Neural progenitor cell (in vitro differentiated cells): ENCODE data around the gene MACROD1. TPM values are rescaled to one million over a fixed set of nuclear protein-coding genes. Genes with fewer than 3 reads are reported as not detected.

Experiments used
- DNase-seq: peaks from one replicate; pipeline ENCODE4 v3.0.0-alpha.2; 2016; ENCODE audit warnings: low spot score
- H2AFZ ChIP-seq: fragments of 200-600 bp; sonication (generic); replicated peaks from 2 replicates; pipeline ENCODE4 v1.6.1; 2016; ENCODE audit warnings: antibody characterized with exemption
- H3F3A ChIP-seq: fragments of 200-600 bp; sonication (generic); 2 replicates; pipeline ENCODE4 v1.6.1; 2016; ENCODE audit warnings: antibody characterized with exemption, low read depth
- H3K27ac ChIP-seq: fragments of 200-600 bp; sonication (generic); 2 replicates; pipeline ENCODE4 v1.5.1; 2016; ENCODE audit warnings: mild to moderate bottlenecking
- H3K27me3 ChIP-seq: fragments of 200-600 bp; sonication (generic); 2 replicates; pipeline ENCODE4 v1.6.1; 2016; ENCODE audit warnings: mild to moderate bottlenecking, moderate library complexity
- H3K36me3 ChIP-seq: fragments of 200-600 bp; sonication (generic); 2 replicates; pipeline ENCODE4 v1.5.1; 2016
- H3K4me1 ChIP-seq: fragments of 200-600 bp; sonication (generic); 2 replicates; pipeline ENCODE4 v1.6.1; 2016; ENCODE audit warnings: mixed run types
- H3K4me2 ChIP-seq: fragments of 200-600 bp; sonication (generic); 2 replicates; pipeline ENCODE4 v1.6.1; 2016
- H3K4me3 ChIP-seq: fragments of 200-600 bp; sonication (generic); 2 replicates; pipeline ENCODE4 v1.5.1; 2016
- H3K79me2 ChIP-seq: fragments of 200-600 bp; sonication (generic); 2 replicates; pipeline ENCODE4 v1.6.1; 2016; ENCODE audit warnings: low read depth
- H3K9ac ChIP-seq: fragments of 200-600 bp; sonication (generic); 2 replicates; pipeline ENCODE4 v1.6.1; 2016
- H3K9me3 ChIP-seq: fragments of 200-600 bp; sonication (generic); 2 replicates; pipeline ENCODE4 v1.5.1; 2016; ENCODE audit warnings: low read depth
- H4K20me1 ChIP-seq: fragments of 200-600 bp; sonication (generic); 2 replicates; pipeline ENCODE4 v1.6.1; 2016; ENCODE audit warnings: low read depth
- H3K27ac Mint-ChIP-seq: 3 replicates; pipeline ENCODE4 v1.8.0; 2021; ENCODE audit warnings: mixed read lengths
- H3K27me3 Mint-ChIP-seq: 2 replicates; pipeline ENCODE4 v1.8.0; 2022; ENCODE audit warnings: low read depth, mild to moderate bottlenecking, inconsistent platforms, moderate library complexity, mixed read lengths; ENCODE audit not compliant: insufficient read depth
- H3K36me3 Mint-ChIP-seq: 3 replicates; pipeline ENCODE4 v1.8.0; 2021; ENCODE audit warnings: mixed read lengths
- H3K4me1 Mint-ChIP-seq: 3 replicates; pipeline ENCODE4 v1.8.0; 2021; ENCODE audit warnings: mixed read lengths
- H3K4me3 Mint-ChIP-seq: 3 replicates; pipeline ENCODE4 v1.8.0; 2021; ENCODE audit warnings: mild to moderate bottlenecking, moderate library complexity, mixed read lengths
- H3K9me3 Mint-ChIP-seq: 3 replicates; pipeline ENCODE4 v1.8.0; 2020; ENCODE audit warnings: mixed read lengths
- CTCF ChIP-seq: fragments of 200-600 bp; sonication (generic); IDR thresholded peaks from 2 replicates; pipeline ENCODE4 v1.5.1; 2017; ENCODE audit warnings: antibody characterized with exemption, mild to moderate bottlenecking
- EZH2 ChIP-seq: fragments of 200-600 bp; sonication (generic); IDR thresholded peaks from 2 replicates; pipeline ENCODE4 v1.6.1; 2017; ENCODE audit warnings: antibody characterized with exemption, mild to moderate bottlenecking, moderate library complexity
- EZH2phosphoT487 ChIP-seq: fragments of 200-600 bp; sonication (generic); IDR thresholded peaks from 2 replicates; pipeline ENCODE4 v1.6.1; 2017; ENCODE audit warnings: antibody characterized with exemption
- total RNA-seq: library from RNA; depleted of rRNA; stranded (reverse); fragments of >200 nt; gene quantifications from 2 replicates; pipeline ENCODE4 v1.2.3, GENCODE V29; 2015; ENCODE audit warnings: low replicate concordance

Gene MACROD1
- total RNA-seq, 1 donor from 2014 or later = 11.9 TPM

GRCh38 chr11:64068705-64069400 lies 97.1 kb downstream of the MACROD1 start:
- no peak overlapping the region for H3K27ac Mint-ChIP-seq

GRCh38 chr11:64067230-64067993 lies 98.5 kb downstream of the MACROD1 start:
- peaks cover 12% of the 10 kb centered on the region for H3K27me3 Mint-ChIP-seq
- H3K79me2 ChIP-seq = no peaks in the 10 kb centered on the region
- no peak overlapping the region for H3K9ac ChIP-seq
- peaks cover 57% of the 10 kb centered on the region for H3K4me1 ChIP-seq
- H3K27ac ChIP-seq = no peak overlapping the region
- DNase-seq = no peak
- H3K4me3 Mint-ChIP-seq = no peak overlapping the region
- peaks cover 29% of the 10 kb centered on the region for H3F3A ChIP-seq
- H3K36me3 ChIP-seq = no peaks in the 10 kb centered on the region
- H3K9me3 Mint-ChIP-seq = no peaks in the 10 kb centered on the region
- no peak overlapping the region for H3K4me3 ChIP-seq
- H3K27ac Mint-ChIP-seq = no peak overlapping the region
- no peak overlapping the region for H3K4me2 ChIP-seq
- peaks cover 2% of the 10 kb centered on the region for H3K36me3 Mint-ChIP-seq
- TF ChIP-seq CTCF = no peak
- no peak for TF ChIP-seq EZH2
- no peak for TF ChIP-seq EZH2phosphoT487
- H4K20me1 ChIP-seq = peaks cover 17% of the 10 kb centered on the region
- no peak overlapping the region for H2AFZ ChIP-seq
- peaks cover 23% of the 10 kb centered on the region for H3K27me3 ChIP-seq
- H3K9me3 ChIP-seq = no peaks in the 10 kb centered on the region
- H3K4me1 Mint-ChIP-seq = peaks cover 48% of the 10 kb centered on the region

More at GRCh38 chr11:64068705-64069400, 97.1 kb downstream of the MACROD1 start:
- Histone ChIP-seq H3K27me3 (peaks cover 11% of the 10 kb centered on the region), H3K4me3 (no peak overlapping the region), H3K4me1 (peaks cover 52% of the 10 kb centered on the region), H3K36me3 (no peaks in the 10 kb centered on the region), H3K27ac (no peak overlapping the region), H2AFZ (no peak overlapping the region), H3K9ac (no peak overlapping the region), H3K9me3 (no peaks in the 10 kb centered on the region), H3K4me2 (peak overlapping the region; percentile 18), H3F3A (peaks cover 17% of the 10 kb centered on the region), H3K79me2 (no peaks in the 10 kb centered on the region), H4K20me1 (peaks cover 5% of the 10 kb centered on the region)
- Mint-ChIP-seq H3K4me3 (no peak overlapping the region), H3K27me3 (peaks cover 7% of the 10 kb centered on the region), H3K36me3 (peaks cover 2% of the 10 kb centered on the region), H3K9me3 (no peaks in the 10 kb centered on the region), H3K4me1 (peaks cover 41% of the 10 kb centered on the region)
- TF ChIP-seq EZH2 (no peak), CTCF (no peak), EZH2phosphoT487 (no peak)
- DNase-seq = no peak

- peaks cover 18% of the 10 kb centered on the region for H4K20me1 ChIP-seq
- Mint-ChIP-seq H3K27ac (no peak overlapping the region), H3K36me3 (peaks cover 2% of the 10 kb centered on the region), H3K4me3 (no peak overlapping the region), H3K27me3 (peaks cover 16% of the 10 kb centered on the region), H3K4me1 (peaks cover 52% of the 10 kb centered on the region), H3K9me3 (no peaks in the 10 kb centered on the region)
- H3K27ac ChIP-seq = no peak overlapping the region
- no peak overlapping the region for H3K9ac ChIP-seq
- no peak overlapping the region for H2AFZ ChIP-seq
- no peaks in the 10 kb centered on the region for H3K79me2 ChIP-seq
- peaks cover 38% of the 10 kb centered on the region for H3F3A ChIP-seq
- H3K4me1 ChIP-seq = peaks cover 50% of the 10 kb centered on the region
- H3K4me2 ChIP-seq = no peak overlapping the region
- no peak for TF ChIP-seq CTCF
- TF ChIP-seq EZH2phosphoT487 = no peak
- no peak for TF ChIP-seq EZH2
- no peaks in the 10 kb centered on the region for H3K9me3 ChIP-seq
- peaks cover 40% of the 10 kb centered on the region for H3K27me3 ChIP-seq
- no peak for DNase-seq
- no peaks in the 10 kb centered on the region for H3K36me3 ChIP-seq
- H3K4me3 ChIP-seq = no peak overlapping the region
Observed at GRCh38 chr11:64065712-64066111, 100.2 kb downstream of the MACROD1 start.
